Stimulated activated CD8-positive, alpha-beta memory T cell treated with anti-CD3 and anti-CD28 coated beads, Interleukin-4, amount 100 ng/mL, for 24 hours (primary cell): ENCODE results near the gene SPAST.
"Not testable (repeated sequence)": the region's sequence is repeated elsewhere in the genome, so short reads cannot be mapped to it uniquely, and the experiment has no call there.

Experiments used
- DNase-seq: peaks from one replicate; pipeline ENCODE4 v3.0.0-alpha.2; 2020; ENCODE audit warnings: low read depth

SPAST gene

DNA sequence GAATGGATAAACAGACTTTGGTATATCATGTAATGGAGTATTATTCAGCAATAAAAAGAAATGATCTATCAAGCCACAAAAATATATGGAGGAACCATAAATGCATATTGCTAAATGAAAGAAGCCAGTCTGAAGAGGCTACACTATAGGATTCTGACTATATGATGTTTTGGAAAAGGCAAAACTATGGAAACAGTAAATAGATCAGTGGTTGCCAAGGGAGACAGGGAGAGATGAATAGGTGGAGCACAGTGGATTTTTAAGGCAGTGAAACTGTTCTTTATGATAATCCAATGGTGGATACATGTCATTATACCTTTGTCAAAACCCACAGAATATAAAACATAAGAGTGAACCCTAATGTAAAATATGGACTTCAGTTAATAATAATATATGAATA lies 61.3 kb downstream of the SPAST start:
- no peak for DNase-seq

DNA sequence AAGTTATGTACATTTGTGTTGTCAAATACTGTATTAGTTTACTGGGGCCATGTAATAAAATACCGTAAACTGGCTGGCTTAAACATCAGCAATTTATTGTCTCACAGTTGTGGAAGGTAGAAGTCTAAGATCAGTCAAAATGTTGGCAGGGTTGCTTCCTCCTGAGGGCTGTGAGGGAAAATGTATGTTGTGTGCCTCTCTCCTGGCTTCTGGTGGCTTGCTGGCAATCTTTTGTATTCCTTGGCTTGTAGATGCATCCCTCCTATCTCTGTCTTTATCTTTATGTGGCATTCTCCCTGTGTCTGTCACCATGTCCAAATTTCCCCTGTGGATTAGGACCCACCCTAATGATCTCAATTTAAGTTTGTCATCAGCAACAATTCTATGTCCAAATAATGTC lies 65.3 kb downstream of the SPAST start:
- DNase-seq, result no peak

DNA sequence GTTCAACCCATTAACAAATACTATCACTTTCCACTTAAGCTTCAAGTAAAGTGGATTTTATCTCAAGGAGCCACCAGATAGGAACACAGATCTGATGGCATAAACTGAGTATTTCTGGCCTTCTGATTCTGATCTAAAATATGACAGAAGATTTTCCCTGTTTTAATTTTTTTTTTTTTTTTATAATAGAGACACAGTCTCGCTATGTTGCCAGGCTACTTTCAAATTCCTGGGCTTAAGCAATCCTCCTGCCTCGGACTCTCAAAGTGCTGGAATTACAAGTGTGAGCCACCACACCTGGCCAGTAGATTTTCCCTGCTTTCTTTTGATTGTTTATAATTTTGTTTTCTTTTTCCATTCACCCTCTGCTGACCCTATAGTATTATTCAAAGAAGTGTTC lies 65.7 kb downstream of the SPAST start:
- no peak for DNase-seq

DNA sequence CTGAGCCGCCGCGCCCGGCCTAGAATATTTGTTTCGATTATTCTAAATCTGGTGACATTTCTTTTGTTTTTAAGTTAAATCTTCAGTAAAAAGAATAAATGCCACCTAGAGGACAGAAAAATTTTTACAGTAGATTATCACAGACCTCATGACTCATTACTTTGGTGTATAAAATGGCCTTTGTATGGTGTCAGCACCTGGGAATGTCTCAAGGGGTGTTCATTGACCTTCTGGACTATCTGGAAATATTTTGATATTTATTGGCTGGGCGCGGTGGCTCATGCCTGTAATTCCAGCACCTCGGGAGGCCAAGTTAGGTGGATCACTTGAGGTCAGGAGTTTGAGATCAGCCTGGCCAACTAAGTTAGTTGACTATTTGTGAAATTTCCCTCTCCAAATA lies 72.1 kb downstream of the SPAST start:
- no peak for DNase-seq

DNA sequence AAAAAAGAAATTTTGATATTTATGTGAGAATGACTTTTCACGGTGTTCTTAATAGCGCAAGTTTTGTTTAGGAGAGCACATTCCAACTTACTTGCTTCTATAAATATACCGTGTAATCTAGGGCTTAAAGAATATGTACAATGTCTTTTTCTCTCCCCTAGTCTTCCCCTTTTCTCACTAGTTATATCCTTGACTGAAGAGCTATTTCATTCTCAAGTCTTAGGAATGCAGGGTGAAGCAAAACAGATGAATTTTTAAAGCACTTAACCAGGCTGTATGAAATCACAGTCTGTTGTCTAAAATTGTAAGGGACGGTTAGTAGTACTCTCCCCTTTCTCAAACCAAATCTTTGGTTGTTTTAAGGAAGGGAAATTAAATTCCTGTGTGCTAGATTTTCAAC lies 72.7 kb downstream of the SPAST start:
- no peak for DNase-seq

DNA sequence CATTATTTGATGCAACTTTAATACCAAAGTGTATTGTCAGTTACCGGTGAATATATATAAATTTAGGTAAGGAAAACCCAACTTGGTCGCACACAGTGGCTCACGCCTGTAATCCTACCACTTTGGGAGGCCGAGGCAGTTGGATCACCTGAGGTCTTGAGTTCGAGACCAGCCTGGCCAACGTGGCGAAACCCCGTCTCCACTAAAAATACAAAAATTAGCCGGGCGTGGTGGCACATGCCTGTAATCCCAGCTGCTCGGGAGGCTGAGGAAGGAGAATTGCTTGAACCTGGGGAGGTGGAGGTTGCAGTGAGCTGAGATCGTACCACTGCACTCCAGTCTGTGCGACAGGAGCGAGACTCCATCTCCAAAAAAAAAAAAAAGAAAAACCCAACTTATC lies 88.2 kb downstream of the SPAST start:
- DNase-seq, result not testable (repeated sequence)

DNA sequence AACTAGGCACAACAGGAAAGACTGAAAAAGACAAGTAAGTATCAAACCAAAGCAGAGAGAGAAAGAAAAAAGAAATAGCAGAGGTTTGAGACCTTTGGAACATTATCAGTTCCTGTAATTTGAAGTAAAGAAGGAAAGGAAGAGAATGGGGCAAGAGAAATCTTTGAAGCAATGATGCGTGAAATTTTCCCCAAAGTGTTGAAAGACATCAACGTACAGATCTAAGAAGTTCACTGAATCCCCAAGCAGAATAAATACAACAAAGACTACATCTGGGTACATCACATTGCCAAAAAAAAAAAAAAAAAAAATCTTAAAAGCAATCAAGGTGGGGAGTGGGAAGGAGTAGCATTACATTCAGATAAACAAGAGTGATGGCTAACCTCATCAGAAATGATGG lies 96.3 kb downstream of the SPAST start:
- no peak for DNase-seq

DNA sequence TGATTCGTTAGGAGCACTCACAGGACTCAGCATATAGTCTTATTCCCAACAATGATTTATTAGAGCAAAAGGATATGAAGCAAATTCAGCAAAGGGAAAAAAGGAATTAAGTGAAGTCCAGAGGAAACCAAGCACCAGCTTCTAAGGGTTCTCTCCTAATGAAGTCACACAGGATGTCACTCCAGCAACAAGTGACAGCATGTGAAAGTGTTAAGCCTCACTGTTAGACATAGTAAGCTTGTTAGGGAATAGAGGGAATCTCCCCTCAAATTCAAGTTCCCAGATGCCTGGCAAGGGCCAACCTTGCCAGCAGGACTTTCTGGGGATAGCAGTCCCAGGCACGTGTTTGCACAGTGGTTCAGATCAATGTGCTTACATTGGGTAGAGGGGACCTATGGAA lies 97.9 kb downstream of the SPAST start:
- DNase-seq, result no peak

DNA sequence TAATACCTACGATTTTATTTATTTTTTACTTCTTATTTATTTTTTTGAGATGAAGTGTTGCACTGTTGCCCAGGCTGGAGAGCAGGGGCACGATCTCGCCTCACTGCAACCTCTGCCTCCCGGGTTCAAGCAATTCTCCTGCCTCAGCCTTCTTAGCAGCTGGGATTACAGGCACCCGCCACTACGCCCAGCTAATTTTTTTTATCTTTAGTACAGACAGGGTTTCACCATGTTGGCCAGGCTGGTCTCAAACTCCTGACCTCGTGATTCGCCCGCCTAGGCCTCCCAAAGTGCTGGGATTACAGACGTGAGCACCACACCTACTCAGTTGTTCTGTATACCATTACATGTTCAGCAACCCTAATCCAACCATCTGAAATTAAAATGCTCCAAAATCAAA lies 100.9 kb downstream of the SPAST start:
- DNase-seq, result not testable (repeated sequence)

DNA sequence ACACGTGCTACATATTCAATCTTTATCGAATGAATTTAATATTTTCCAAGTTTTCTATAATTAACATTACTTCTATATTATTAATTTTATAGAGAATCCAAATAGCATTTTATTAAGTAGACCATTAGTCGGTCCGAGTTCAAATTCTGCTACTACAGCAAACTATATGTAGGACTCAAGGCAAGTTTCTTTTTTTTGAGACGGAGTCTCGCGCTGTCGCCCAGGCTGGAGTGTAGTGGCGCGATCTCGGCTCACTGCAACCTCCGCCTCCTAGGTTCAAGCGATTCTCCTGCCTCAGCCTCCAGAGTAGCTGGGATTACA lies 101.6 kb downstream of the SPAST start:
- DNase-seq, result not testable (repeated sequence)

DNA sequence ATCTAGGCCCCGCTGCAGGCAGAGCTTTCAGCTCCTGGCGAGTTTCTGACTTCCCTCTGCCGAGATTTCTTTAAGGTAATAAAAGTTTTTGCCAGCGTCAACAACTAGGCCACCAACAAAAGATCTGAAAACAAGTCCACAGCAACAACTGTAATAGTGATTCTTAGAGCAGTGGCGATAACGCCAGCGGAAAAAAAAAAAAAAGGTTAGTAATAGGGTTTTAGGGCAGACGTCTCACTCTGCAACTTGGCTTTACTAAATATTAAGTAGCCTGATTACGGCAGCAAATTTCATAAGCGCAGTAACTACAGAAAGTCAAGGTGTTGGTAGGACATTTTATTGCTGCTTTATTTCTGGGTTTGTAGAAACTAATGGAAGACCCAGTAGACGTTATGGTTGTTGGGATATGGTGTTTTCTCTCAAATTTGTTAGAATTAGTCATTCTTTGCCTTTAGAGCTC lies 102.8 kb downstream of the SPAST start:
- no peak for DNase-seq

DNA sequence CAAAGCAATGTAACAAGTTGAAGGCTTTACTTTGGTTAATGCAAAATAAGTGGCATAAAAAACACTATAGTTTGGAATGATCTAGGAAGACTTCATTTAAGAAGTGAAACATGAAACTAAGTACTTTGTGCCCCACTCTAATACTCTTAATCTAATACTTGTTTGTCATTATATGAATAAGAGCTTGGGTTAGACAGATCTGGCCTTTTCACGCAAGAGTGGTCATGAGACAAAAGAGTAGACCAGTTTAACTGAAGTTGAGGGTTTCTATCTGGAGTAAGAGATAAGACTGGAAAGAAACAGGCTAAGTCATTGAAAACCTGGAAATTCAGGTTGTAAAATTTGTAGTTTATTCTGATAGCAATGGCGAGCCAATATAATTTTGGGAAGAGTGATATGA lies 105.2 kb downstream of the SPAST start:
- DNase-seq, result no peak

DNA sequence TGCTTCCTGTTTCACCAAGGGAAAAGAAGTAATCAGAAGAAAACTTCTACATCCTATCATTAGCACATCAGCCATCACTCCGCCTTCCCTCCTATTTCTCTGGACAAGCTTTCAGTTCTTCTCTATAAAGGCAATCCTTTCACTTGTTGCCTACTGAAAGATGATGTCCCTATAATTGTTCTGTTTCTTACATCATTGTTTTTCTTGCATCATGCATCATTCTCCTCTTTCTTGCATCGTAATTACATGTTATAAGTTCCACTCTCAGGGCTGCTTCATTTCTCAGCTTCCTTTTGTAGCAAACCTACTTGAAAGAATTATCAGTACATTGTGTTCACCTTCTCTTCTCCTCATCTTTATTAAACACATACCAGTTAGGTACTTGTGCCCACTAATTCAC lies 109.5 kb downstream of the SPAST start:
- no peak for DNase-seq

DNA sequence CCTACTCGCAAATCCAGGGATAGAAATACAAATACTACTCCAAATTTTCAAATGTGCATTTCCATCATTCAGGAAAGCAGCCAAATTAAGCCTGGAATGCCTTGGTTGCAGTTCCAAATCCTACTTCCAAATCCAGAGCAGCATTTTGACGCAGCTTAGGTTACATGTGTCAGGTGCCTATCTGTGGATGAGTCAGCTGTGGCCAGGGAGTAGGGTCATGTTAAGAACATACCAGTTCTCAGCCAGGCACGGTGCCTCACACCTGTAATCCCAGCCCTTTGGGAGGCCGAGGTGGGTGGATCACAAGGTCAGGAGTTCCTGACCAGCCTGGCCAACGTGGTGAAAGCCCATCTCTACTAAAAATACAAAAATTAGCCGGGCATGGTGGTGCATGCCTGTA lies 119.3 kb downstream of the SPAST start:
- no peak for DNase-seq

DNA sequence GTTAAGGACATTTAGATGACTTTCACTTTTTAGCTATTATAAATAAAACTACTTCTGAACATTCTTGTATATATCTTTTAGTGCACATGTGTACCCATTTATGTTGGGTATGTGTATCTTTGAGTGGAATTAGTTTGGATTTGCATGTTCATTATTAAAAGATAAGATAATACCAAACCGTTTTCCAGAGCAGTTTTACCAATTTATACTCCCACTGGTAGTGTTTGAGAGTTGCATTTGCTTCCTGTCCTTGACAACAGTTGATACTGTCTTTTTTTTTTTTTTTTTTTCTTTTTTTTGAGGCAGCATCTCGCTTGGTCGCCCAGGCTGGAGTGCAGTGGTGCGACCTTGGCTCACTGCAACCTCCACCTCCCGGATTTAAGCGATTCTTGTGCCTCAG lies 125.7 kb downstream of the SPAST start:
- DNase-seq, result no peak

DNA sequence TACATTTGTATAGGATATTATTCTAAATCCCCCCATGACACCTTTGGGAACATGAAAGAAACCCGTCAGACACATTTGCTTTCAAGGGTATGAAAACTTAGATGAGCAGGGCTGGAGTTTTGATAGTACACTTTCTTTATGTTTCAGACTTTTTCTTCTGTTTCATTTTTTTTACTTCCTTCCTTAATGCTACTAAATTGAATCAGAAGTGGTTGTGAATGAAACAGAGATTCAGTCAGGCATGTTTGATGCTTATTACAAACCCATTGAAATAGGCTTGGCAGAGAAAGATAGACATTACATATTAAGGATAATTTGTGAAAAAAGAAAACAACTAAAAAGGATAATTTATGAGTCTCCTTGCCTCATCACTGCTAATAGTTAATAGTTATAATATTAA lies 129.1 kb downstream of the SPAST start:
- no peak for DNase-seq

DNA sequence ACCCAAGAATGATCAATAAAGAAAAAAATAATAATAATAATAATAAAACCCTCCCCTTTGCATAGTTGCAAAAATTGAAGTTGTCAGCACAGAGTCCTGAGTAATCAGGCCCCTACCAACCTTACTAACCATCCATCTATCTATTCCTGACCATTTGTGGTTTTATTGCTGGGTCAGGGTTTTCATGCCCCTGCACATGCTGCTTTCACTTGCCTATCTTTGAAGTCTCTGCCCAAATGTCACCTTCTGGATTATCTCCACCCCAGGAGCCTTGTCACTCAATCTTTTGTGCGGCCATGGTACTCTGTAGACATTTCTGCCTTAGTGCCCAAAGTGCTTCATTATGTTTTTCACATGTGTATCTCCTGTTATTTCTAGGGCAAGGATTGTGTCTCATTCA lies 137.5 kb downstream of the SPAST start:
- no peak for DNase-seq

DNA sequence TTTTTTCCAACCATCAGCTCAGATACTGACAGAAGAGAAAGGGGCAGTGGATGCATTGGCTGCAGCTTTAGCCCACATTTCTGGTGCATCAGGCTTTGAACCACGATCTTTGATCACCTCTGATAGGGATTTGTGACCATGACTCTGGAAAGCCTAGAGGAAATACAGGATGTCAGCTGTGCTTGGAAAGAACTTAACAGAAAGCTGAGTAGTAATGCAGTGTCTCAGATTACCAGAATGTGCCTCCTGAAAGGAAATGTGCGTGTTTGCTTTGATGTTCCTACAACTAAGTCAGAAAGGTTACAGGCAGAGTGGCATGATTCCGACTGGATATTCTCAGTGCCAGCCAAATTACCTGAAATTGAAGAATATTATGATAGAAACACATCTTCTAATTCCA lies 140.1 kb downstream of the SPAST start:
- not testable (repeated sequence) for DNase-seq
